HG03378 (cell line): ENCODE results near the gene GLRX.

Source experiments
- ATAC-seq: cut with Tn5 transposase; IDR thresholded peaks from one replicate; pipeline ENCODE4 v1.9.1; 2021; ENCODE audit warnings: mild to moderate bottlenecking, moderate library complexity; ENCODE audit not compliant: unreplicated experiment

GLRX gene

GRCh38 chr5:95822542-95823181, at the start of gene GLRX:
GLRX (minus strand) TSS chr5:95822726; CDS start chr5:95822662, 64 bp downstream.
- ATAC-seq = peak; percentile 50

- no peak for ATAC-seq
Observed at GRCh38 chr5:95871146-95871806, 48.8 kb upstream of the GLRX start.

- ATAC-seq = peak; percentile 78
Observed at GRCh38 chr5:95870105-95870672, 47.7 kb upstream of the GLRX start.

GRCh38 chr5:95869173-95869855, 46.8 kb upstream of the GLRX start:
- ATAC-seq = peak; percentile 50

- no peak for ATAC-seq
Observed at GRCh38 chr5:95868136-95868535, 45.6 kb upstream of the GLRX start.

GRCh38 chr5:95866435-95867040, 44.0 kb upstream of the GLRX start:
- ATAC-seq = no peak

- ATAC-seq = no peak
Observed at GRCh38 chr5:95864944-95865504, 42.5 kb upstream of the GLRX start.

GRCh38 chr5:95864456-95864855, 41.9 kb upstream of the GLRX start:
- no peak for ATAC-seq

GRCh38 chr5:95863383-95863757, 40.8 kb upstream of the GLRX start:
- no peak for ATAC-seq

GRCh38 chr5:95862671-95863382, 40.3 kb upstream of the GLRX start:
- ATAC-seq = no peak

- no peak for ATAC-seq
Observed at GRCh38 chr5:95861864-95862561, 39.5 kb upstream of the GLRX start.

- ATAC-seq = no peak
Observed at GRCh38 chr5:95861221-95861863, 38.8 kb upstream of the GLRX start.

GRCh38 chr5:95859661-95860060, 37.1 kb upstream of the GLRX start:
- no peak for ATAC-seq

GRCh38 chr5:95858661-95859595, 36.4 kb upstream of the GLRX start:
- peak; percentile 84 for ATAC-seq

GRCh38 chr5:95858023-95858461, 35.5 kb upstream of the GLRX start:
- ATAC-seq = no peak

GRCh38 chr5:95857185-95857945, 34.8 kb upstream of the GLRX start:
- ATAC-seq = no peak

GRCh38 chr5:95856501-95856981, 34.0 kb upstream of the GLRX start:
- no peak for ATAC-seq
